ENCODE measurements around the gene ASB2.

The ASB2 gene

DNA sequence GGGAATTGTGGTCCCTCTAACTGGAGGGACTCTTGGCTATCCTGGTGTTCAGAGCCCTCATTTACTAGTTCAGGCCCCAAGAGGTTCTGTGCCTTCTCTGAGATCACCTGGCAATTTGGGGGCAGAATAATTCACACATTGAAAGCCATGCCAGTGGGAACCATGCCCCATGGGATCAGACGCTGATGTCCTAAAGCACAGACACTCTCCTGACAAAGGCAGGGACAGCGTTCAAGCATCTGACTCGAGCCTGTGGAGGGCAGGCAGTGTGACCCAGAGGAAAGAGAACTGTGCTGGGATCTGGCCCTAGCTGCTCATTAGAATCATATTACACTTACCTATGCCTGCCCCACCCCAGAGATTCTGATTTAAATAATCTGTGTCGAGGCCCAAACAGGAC, 2.4 kb upstream of the ASB2 start:
- no peak overlapping the region for H3K27ac ChIP-seq
- TF ChIP-seq, protein P1, sequence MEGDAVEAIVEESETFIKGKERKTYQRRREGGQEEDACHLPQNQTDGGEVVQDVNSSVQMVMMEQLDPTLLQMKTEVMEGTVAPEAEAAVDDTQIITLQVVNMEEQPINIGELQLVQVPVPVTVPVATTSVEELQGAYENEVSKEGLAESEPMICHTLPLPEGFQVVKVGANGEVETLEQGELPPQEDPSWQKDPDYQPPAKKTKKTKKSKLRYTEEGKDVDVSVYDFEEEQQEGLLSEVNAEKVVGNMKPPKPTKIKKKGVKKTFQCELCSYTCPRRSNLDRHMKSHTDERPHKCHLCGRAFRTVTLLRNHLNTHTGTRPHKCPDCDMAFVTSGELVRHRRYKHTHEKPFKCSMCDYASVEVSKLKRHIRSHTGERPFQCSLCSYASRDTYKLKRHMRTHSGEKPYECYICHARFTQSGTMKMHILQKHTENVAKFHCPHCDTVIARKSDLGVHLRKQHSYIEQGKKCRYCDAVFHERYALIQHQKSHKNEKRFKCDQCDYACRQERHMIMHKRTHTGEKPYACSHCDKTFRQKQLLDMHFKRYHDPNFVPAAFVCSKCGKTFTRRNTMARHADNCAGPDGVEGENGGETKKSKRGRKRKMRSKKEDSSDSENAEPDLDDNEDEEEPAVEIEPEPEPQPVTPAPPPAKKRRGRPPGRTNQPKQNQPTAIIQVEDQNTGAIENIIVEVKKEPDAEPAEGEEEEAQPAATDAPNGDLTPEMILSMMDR (conservative IDR thresholded peaks at IDR 0.05): no peak
- TF ChIP-seq ZFX (IDR thresholded peaks at IDR 0.05): no peak

DNA sequence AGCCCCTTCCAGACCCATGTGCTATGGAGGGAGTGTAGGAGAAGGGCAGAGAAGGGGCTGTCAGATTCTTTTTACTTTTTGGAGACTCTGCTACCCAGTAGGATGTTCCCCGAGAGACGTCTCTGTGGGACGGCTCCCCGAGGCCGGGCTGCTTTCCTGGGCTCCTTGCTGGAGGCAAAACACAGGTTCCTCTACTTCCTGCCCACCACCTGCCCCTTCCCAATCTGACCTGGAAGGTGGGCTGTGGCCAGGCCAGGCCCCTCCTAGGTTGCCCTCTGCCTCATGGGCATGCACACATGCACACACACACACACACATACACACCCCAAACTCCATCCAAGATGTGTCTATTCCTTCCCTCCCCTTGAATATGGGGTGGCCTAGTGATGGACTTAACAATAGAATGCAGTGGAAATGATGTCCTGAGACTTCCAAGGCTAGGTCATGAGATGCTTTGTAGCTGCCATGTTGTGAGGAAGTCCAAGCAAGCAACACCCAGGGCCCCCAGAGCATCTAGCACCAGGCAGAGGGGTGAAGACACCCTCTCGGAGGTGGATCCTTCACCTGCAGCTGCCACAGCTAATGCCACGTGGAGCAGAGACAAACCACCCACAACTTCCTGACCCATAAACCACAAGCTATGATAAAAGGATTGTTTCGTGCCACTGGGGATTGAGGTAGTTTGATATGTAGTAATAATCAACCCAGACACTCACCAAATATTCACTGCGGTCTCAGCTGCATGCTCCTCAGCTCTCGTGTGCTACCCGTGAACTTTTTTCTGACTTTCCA, 1.6 kb upstream of the ASB2 start:
- TF ChIP-seq, protein P1 (conservative IDR thresholded peaks at IDR 0.05): no peak
- TF ChIP-seq ZFX (IDR thresholded peaks at IDR 0.05): no peak
- no peak overlapping the region for H3K27ac ChIP-seq

DNA sequence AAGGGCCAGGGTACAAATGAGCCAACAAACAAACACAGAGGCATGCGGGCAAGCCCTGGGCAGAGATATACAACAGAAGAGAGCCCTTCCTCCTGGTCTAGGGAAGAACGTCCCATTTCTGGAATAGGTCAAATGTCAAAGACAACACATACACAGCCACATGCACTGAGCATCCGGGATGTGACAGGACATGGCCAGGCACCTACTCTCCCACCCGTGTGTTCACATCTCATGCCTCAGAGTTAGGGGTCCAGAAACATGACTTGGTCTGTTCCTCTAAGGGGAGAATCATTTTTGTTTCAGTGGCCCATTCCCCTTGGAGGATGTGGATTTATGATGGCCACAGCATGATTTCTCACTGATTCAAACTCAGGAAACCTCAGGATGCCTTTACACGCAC, 801 bp upstream of the ASB2 start:
- H3K27ac ChIP-seq: no peak overlapping the region
- no peak for TF ChIP-seq ZFX (IDR thresholded peaks at IDR 0.05)
- TF ChIP-seq, protein P1 (conservative IDR thresholded peaks at IDR 0.05): no peak

- H3K27ac ChIP-seq: no peak overlapping the region
- no peak for TF ChIP-seq ZFX (IDR thresholded peaks at IDR 0.05)
Observed at GRCh38 chr14:93975791-93976476, 436 bp downstream of the ASB2 start.

DNA sequence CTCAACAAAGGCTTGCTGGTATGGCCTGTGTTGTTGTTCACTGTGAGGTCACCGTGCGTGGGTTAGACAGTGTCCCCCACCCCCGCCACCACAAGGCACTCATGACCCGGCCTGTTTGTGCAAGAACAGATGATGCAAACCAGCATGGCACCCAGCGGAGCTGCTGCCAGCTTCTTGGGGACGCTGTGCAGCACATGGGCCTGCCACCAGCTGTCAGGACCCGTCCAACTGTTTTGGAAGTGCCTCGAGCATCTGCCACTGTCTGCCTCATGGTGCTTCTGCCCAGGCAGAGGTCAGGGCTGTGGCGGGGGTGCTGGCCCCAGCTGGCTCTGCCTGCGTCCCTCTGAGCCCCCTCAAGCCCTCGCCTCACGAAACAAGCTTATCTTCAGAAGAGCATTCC, 1.5 kb downstream of the ASB2 start:
- no peak overlapping the region for H3K27ac ChIP-seq
- no peak for TF ChIP-seq ZFX (IDR thresholded peaks at IDR 0.05)
- TF ChIP-seq, protein P1 (conservative IDR thresholded peaks at IDR 0.05): no peak

- TF ChIP-seq ZFX (IDR thresholded peaks at IDR 0.05): no peak
- TF ChIP-seq, protein P1 (conservative IDR thresholded peaks at IDR 0.05): no peak
- no peak overlapping the region for H3K27ac ChIP-seq
Observed at GRCh38 chr14:93974299-93974698, 2.1 kb downstream of the ASB2 start.

- TF ChIP-seq ZFX (IDR thresholded peaks at IDR 0.05): no peak
- TF ChIP-seq, protein P1 (conservative IDR thresholded peaks at IDR 0.05): no peak
- H3K27ac ChIP-seq: no peak overlapping the region
Observed at GRCh38 chr14:93973607-93974006, 2.8 kb downstream of the ASB2 start.
